GM12891 (cell line): ENCODE data around the gene PBLD.
"Not testable (repeated sequence)": the region's sequence is repeated elsewhere in the genome, so short reads cannot be mapped to it uniquely, and the experiment has no call there.

Source experiments
- DNase-seq: peaks from one replicate; pipeline ENCODE4 v3.0.0; 2011; ENCODE audit warnings: low spot score; ENCODE audit not compliant: insufficient read length
- FAIRE-seq: peaks from 2 replicates; lab custom pipeline; 2011; peaks lifted over from hg19 to GRCh38; lab: Jason Lieb, UNC
- PAX5 ChIP-seq: IDR thresholded peaks from 2 replicates; pipeline ENCODE4 v1.6.1; 2011; ENCODE audit warnings: low read length, moderate library complexity, mild to moderate bottlenecking; ENCODE audit not compliant: insufficient read depth, severe bottlenecking
- POLR2A ChIP-seq: IDR thresholded peaks from 2 replicates; pipeline ENCODE4 v1.6.1; 2011; ENCODE audit warnings: low read depth, low read length, control low read depth
- POLR2AphosphoS5 ChIP-seq: IDR thresholded peaks from 2 replicates; pipeline ENCODE4 v1.6.1; 2011; ENCODE audit warnings: low read depth, low read length, control low read depth
- POU2F2 ChIP-seq: IDR thresholded peaks from 2 replicates; pipeline ENCODE4 v1.6.1; 2011; ENCODE audit warnings: low read depth, mild to moderate bottlenecking, control low read depth, low read length, moderate library complexity
- SPI1 ChIP-seq: IDR thresholded peaks from 2 replicates; pipeline ENCODE4 v1.6.1; 2011; ENCODE audit warnings: low read depth, low read length, control low read depth
- TAF1 ChIP-seq: IDR thresholded peaks from 2 replicates; pipeline ENCODE4 v1.6.1; 2011; ENCODE audit warnings: low read depth, low read length, control low read depth

PBLD gene

GRCh38 chr10:68331455-68332258 is 1.1 kb downstream of the PBLD start, which contains the start of gene HNRNPH3:
HNRNPH3 (plus strand) TSS chr10:68332064; CDS start chr10:68337222, 5,158 bp downstream.
- TF ChIP-seq PAX5 (no peak), POLR2A (peak; percentile 99), POLR2AphosphoS5 (peak; percentile 99), TAF1 (peak; percentile 100), SPI1 (no peak), POU2F2 (peak; percentile 88)
- FAIRE-seq: peak; percentile 100
- peak; percentile 86 for DNase-seq

- DNase-seq (no peak), FAIRE-seq (no peak)
- TF ChIP-seq SPI1: no peak
- no peak for TF ChIP-seq POLR2A
Observed at GRCh38 chr10:68330852-68331454, 1.8 kb downstream of the PBLD start.

GRCh38 chr10:68329506-68329861 is 3.2 kb downstream of the PBLD start:
- FAIRE-seq (no peak), DNase-seq (no peak)
- TF ChIP-seq POLR2A: no peak
- no peak for TF ChIP-seq SPI1
- no peak for TF ChIP-seq TAF1
- TF ChIP-seq PAX5: no peak
- no peak for TF ChIP-seq POU2F2
- TF ChIP-seq POLR2AphosphoS5: no peak

- DNase-seq (no peak), FAIRE-seq (no peak)
- TF ChIP-seq POU2F2: no peak
- no peak for TF ChIP-seq SPI1
- no peak for TF ChIP-seq POLR2AphosphoS5
- TF ChIP-seq PAX5: no peak
- TF ChIP-seq POLR2A: no peak
- TF ChIP-seq TAF1: no peak
Observed at GRCh38 chr10:68327889-68328786, 4.6 kb downstream of the PBLD start.

GRCh38 chr10:68324396-68324795 is 8.3 kb downstream of the PBLD start:
- not testable (repeated sequence) for FAIRE-seq, DNase-seq

GRCh38 chr10:68318331-68319059 is 14.2 kb downstream of the PBLD start:
- no peak for FAIRE-seq
- no peak for DNase-seq
- no peak for TF ChIP-seq POLR2A
- TF ChIP-seq SPI1: no peak
- no peak for TF ChIP-seq POU2F2
- TF ChIP-seq PAX5: no peak
- TF ChIP-seq TAF1: no peak
- TF ChIP-seq POLR2AphosphoS5: no peak

GRCh38 chr10:68315582-68315981 is 17.1 kb downstream of the PBLD start:
- FAIRE-seq: no peak
- no peak for DNase-seq
- TF ChIP-seq TAF1: no peak
- TF ChIP-seq POU2F2: no peak
- TF ChIP-seq POLR2A: no peak
- no peak for TF ChIP-seq SPI1
- TF ChIP-seq POLR2AphosphoS5: no peak
- no peak for TF ChIP-seq PAX5

GRCh38 chr10:68314930-68315329 is 17.8 kb downstream of the PBLD start:
- FAIRE-seq, DNase-seq: not testable (repeated sequence)

GRCh38 chr10:68310531-68310930 is 22.2 kb downstream of the PBLD start:
- DNase-seq (no peak), FAIRE-seq (no peak)
- TF ChIP-seq TAF1 (no peak), POLR2AphosphoS5 (no peak)
